ENCODE results near the gene GATB. TPM values are rescaled to one million over a fixed set of nuclear protein-coding genes. Genes with fewer than 3 reads are reported as not detected.

The GATB gene
- total RNA-seq, 1 donor from 2014 or later: 22.9 TPM

DNA sequence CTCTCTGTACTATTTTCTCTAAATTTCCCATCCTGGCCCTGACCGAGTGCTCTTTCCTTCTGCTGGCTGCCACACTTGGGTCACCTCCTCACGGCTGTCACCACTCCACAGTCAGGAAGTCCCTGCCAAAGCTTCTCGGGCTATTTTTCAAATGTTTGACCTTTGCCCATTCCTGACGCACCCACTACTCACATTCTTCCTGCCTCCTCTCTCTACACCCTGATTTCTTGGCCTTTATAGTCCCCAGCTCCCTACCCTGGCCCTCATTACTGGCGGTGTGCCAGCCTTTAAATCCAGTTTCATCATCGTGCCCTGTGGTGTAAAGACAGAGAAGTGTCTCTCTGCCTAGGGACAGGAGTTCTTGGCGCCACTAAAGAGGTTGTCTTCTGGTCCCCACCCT, 46.4 kb upstream of the GATB start:
- intact Hi-C loops (cut with micrococcal nuclease): no loop called here
- ChIA-PET CTCF (no interaction called here), POLR2A (no interaction called here)
- H3K4me3 Mint-ChIP-seq: no peak overlapping the region
- no peaks in the 10 kb centered on the region for H3K9me3 Mint-ChIP-seq
- ATAC-seq (ENCODE audit: low read depth) (no peak), DNase-seq (no peak)
- H3K27me3 Mint-ChIP-seq: no peaks in the 10 kb centered on the region
- no peaks in the 10 kb centered on the region for H3K4me1 Mint-ChIP-seq
- TF ChIP-seq, protein P1, sequence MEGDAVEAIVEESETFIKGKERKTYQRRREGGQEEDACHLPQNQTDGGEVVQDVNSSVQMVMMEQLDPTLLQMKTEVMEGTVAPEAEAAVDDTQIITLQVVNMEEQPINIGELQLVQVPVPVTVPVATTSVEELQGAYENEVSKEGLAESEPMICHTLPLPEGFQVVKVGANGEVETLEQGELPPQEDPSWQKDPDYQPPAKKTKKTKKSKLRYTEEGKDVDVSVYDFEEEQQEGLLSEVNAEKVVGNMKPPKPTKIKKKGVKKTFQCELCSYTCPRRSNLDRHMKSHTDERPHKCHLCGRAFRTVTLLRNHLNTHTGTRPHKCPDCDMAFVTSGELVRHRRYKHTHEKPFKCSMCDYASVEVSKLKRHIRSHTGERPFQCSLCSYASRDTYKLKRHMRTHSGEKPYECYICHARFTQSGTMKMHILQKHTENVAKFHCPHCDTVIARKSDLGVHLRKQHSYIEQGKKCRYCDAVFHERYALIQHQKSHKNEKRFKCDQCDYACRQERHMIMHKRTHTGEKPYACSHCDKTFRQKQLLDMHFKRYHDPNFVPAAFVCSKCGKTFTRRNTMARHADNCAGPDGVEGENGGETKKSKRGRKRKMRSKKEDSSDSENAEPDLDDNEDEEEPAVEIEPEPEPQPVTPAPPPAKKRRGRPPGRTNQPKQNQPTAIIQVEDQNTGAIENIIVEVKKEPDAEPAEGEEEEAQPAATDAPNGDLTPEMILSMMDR (IDR thresholded peaks at IDR 0.05): no peak
- H3K36me3 Mint-ChIP-seq (ENCODE audit: low read depth): no peaks in the 10 kb centered on the region
- H3K27ac Mint-ChIP-seq: no peak overlapping the region

DNA sequence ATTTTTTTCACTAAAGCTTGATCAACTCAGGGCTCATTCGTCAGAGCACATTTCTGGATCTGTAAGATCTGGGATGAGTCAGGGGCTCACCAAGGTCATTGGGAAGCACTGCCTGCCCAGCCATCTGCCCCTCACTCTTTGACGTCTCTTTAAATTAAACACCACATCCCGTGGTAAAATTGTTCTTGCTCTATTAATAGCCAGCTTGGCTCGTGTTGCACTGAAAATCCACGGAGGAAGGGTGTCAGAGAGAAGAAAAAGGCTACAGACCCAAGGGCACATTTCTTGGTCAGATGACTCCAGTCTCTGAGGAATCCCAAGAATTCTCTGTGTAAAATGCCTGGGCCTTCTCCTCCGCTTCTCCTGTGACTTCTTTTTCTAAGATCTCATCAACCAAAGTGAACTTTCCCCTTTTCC, 45.7 kb upstream of the GATB start:
- no peak overlapping the region for H3K4me3 Mint-ChIP-seq
- no peaks in the 10 kb centered on the region for H3K36me3 Mint-ChIP-seq (ENCODE audit: low read depth)
- H3K4me1 Mint-ChIP-seq: no peaks in the 10 kb centered on the region
- intact Hi-C loops (cut with micrococcal nuclease): no loop called here
- TF ChIP-seq, protein P1 (IDR thresholded peaks at IDR 0.05): no peak
- no peaks in the 10 kb centered on the region for H3K27me3 Mint-ChIP-seq
- DNase-seq: no peak
- no peak for ATAC-seq (ENCODE audit: low read depth)
- POLR2A ChIA-PET: no interaction called here
- CTCF ChIA-PET: no interaction called here
- no peaks in the 10 kb centered on the region for H3K9me3 Mint-ChIP-seq
- no peak overlapping the region for H3K27ac Mint-ChIP-seq

DNA sequence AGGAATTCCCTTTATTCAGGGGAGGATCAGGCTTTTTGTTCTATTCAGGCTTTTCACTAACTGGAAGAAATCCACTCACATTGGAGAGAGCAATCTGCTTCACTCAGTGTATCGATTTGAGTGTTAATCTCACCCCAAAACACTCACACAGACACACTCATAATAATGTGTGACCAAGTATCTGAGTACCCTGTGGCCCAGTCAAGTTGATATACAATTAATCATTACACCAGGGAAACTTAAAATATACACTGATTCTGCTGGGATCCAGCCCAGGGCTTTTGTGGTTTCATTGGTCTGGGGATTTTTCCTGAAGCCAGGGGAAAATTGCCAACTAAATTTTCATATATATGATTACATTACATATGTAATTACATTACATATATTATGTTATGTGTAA, 44.0 kb upstream of the GATB start:
- DNase-seq (no peak), ATAC-seq (ENCODE audit: low read depth) (no peak)
- TF ChIP-seq, protein P1 (IDR thresholded peaks at IDR 0.05): no peak
- CTCF ChIA-PET: no interaction called here
- H3K27me3 Mint-ChIP-seq: no peaks in the 10 kb centered on the region
- H3K36me3 Mint-ChIP-seq (ENCODE audit: low read depth): no peaks in the 10 kb centered on the region
- H3K4me3 Mint-ChIP-seq: no peak overlapping the region
- H3K4me1 Mint-ChIP-seq: no peaks in the 10 kb centered on the region
- intact Hi-C loops (cut with micrococcal nuclease): no loop called here
- POLR2A ChIA-PET: no interaction called here
- H3K27ac Mint-ChIP-seq: no peak overlapping the region
- H3K9me3 Mint-ChIP-seq: no peaks in the 10 kb centered on the region

DNA sequence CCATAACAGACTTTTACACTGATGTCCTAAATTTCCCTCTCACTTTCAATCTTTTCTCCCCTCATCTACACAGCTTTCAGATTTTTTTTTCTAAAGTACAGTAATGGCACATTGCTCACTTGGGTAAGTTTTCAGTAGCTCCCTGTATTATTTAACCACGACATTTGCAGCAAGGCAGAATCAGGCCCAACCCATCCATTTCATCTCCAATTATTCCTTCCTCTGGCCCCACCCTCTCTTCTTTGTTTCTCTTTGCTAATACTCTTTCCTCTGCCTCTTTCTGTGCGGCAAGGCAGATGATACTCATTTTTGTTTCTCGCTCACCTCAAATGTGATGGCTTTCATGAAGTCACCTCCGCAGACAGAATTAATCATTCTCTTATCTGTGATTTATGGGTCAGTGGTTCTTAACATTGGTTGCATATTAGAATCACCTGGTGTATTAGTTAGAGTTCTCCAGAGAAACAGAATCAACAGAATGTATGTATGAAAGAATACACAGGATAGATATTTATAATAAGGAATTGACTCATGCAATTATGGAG, 43.4 kb upstream of the GATB start:
- POLR2A ChIA-PET: no interaction called here
- no peaks in the 10 kb centered on the region for H3K4me1 Mint-ChIP-seq
- CTCF ChIA-PET: no interaction called here
- H3K9me3 Mint-ChIP-seq: no peaks in the 10 kb centered on the region
- ATAC-seq (ENCODE audit: low read depth) (no peak), DNase-seq (no peak)
- no peaks in the 10 kb centered on the region for H3K36me3 Mint-ChIP-seq (ENCODE audit: low read depth)
- intact Hi-C loops (cut with micrococcal nuclease): no loop called here
- H3K4me3 Mint-ChIP-seq: no peak overlapping the region
- TF ChIP-seq, protein P1 (IDR thresholded peaks at IDR 0.05): no peak
- H3K27ac Mint-ChIP-seq: no peak overlapping the region
- no peaks in the 10 kb centered on the region for H3K27me3 Mint-ChIP-seq

DNA sequence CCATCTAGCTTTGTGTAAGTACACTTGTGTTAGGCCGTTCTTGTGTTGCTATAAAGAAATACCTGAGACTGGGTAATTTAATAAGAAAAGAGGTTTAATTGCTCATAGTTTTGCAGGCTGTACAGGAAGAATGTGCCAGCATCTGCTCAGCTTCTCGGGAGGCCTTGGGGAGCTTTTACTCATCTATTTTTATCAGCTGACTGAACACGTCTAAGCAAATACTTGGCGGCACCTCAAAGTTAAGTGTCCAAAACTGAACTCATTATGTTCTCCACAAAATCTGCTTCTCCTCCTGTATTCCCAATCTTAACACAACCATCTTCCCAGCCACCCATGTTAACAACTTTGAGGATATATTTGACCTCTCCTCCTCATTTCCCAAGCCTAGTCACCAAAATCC, 42.4 kb upstream of the GATB start:
- DNase-seq (no peak), ATAC-seq (ENCODE audit: low read depth) (no peak)
- H3K9me3 Mint-ChIP-seq: no peaks in the 10 kb centered on the region
- H3K27me3 Mint-ChIP-seq: no peaks in the 10 kb centered on the region
- no peak overlapping the region for H3K27ac Mint-ChIP-seq
- H3K4me1 Mint-ChIP-seq: no peaks in the 10 kb centered on the region
- H3K36me3 Mint-ChIP-seq (ENCODE audit: low read depth): no peaks in the 10 kb centered on the region
- POLR2A ChIA-PET: no interaction called here
- CTCF ChIA-PET: interaction anchor here (1.2 kb wide), 1 partner anchor 20 kb away, joined by 6 read pairs; no protein-coding TSS in a partner anchor
- H3K4me3 Mint-ChIP-seq: no peak overlapping the region
- intact Hi-C loops (cut with micrococcal nuclease): no loop called here
- TF ChIP-seq, protein P1 (IDR thresholded peaks at IDR 0.05): no peak

Measured in activated B cell treated with CpG ODN at 0.5 μM for 24 hours (primary cell).